Mammary microvascular endothelial cell (primary cell): ENCODE results near the gene CCP110. TPM values are rescaled to one million over a fixed set of nuclear protein-coding genes. Genes with fewer than 3 reads are reported as not detected.

Experiments
- total RNA-seq: library from RNA; depleted of rRNA; stranded (reverse); fragments of >200 nt; gene quantifications from 2 replicates; pipeline ENCODE4 v1.2.3, GENCODE V29; 2015

CCP110 gene
- total RNA-seq, result 6.3 and 6.4 TPM in 2 replicates

GRCh38 chr16:19523559-19524355, at the start of gene CCP110:
Gene CCP110, plus strand, starts transcription at chr16:19523942. Its CDS starts 3,940 bp downstream, at chr16:19527882.

DNA sequence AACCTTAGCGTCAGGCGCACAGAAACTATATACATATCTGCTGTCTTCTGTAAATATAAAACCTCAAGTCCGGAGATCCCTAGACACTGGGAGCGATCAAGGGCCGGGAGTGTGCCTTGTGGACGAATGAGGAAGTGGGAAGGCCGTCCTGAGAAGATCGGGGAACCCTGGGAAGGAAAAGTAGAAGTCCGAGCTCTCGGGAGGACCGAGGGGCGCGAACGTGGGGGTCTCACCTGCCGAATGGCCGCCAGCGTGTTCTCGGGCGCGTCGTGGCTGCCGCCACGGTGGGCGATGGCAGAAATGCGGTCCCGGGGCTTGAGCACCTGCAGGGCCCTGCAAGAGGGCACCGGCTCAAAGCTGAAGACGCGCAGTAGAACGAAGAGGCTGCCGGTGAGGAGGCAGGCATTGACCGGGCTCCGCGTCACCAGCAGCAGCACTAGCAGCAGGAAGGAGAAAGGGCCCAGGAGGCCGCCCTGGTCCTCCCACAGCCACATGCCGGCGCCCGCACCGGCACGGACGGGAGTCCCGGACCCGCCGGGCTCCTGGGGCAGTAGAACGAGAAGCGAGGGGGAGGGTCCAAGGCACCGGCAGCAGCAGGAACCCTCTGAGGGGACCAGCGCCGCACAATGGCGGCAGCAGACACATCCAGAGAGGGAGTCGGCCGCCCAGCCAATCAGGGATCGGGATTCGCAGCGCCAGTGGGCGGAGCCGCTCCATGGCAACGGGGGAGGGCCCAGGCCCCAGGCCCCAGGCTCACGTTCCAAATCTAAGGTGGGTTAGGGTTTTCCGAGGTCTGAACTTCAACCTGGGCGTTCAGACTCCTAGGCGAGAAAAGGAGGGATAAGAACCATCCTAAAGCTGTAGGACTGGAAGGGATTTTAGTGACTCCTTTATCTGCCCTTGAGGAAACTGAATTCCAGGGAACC, 2.0 kb upstream of the CCP110 start, which contains the start of gene GDE1:
TSS of gene GDE1 (minus strand) at position 628 of the 926 bp plus-strand sequence. CDS start at position 494, 134 bp downstream.

GRCh38 chr16:19555186-19555937, 31.6 kb downstream of the CCP110 start, which contains the start of gene VPS35L:
Gene VPS35L, plus strand, starts transcription at chr16:19555703. Its CDS starts 27 bp downstream, at chr16:19555730.

Other genes starting within 250 kb of the CCP110 start
- gene CLEC19A, start 238.2 kb upstream of the CCP110 start, total RNA-seq, result not detected in 2 replicates
- gene TMC5, start 106.1 kb upstream of the CCP110 start, total RNA-seq, result not detected in 2 replicates
- gene GDE1, start 1.8 kb upstream of the CCP110 start, total RNA-seq, result 39.9 and 41.9 TPM in 2 replicates
- gene VPS35L, start 31.8 kb downstream of the CCP110 start, total RNA-seq, result 54.4 and 58.5 TPM in 2 replicates
- gene KNOP1, start 194.3 kb downstream of the CCP110 start, total RNA-seq, result 23.9 and 36.3 TPM in 2 replicates
- 37.2 and 40.6 TPM in 2 replicates for gene IQCK, start 194.3 kb downstream of the CCP110 start, total RNA-seq